ENCODE measurements around the gene CA5A.
"Not testable (repeated sequence)": the region's sequence is repeated elsewhere in the genome, so short reads cannot be mapped to it uniquely, and the experiment has no call there.

The CA5A gene

DNA sequence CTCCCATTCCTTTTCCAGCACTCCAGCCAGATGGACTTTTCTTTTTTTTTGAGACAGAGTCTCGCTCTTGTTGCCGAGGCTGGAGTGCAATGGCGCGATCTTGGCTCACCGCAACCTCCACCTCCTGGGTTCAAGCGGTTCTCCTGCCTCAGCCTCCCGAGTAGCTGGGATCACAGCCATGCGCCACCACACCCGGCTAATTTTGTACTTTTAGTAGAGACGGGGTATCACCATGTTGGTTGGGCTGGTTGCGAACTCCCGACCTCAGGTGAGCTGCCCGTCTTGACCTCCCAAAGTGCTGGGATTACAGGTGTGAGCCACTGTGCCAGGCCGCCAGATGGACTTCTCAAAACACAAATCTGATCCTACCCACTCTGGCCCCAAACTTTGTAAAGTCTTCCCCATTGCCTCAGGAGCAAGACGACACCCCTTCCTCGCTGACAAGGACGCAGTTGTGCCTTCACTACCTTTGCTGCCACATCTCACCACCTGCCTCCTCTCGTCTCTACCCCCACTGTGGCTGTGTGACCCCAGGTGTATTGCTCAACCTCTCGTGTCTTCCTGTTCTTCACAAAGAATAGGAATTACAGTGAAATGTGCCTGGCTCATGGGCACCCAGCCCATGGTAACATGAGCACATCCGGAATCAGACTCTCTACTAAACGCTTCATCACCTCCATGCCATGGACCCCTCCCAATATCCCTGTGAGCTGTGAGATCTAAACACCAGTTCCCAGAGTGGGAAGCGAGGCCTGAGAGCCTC lies 11.2 kb upstream of the CA5A start:
- no peak for DNase-seq

DNA sequence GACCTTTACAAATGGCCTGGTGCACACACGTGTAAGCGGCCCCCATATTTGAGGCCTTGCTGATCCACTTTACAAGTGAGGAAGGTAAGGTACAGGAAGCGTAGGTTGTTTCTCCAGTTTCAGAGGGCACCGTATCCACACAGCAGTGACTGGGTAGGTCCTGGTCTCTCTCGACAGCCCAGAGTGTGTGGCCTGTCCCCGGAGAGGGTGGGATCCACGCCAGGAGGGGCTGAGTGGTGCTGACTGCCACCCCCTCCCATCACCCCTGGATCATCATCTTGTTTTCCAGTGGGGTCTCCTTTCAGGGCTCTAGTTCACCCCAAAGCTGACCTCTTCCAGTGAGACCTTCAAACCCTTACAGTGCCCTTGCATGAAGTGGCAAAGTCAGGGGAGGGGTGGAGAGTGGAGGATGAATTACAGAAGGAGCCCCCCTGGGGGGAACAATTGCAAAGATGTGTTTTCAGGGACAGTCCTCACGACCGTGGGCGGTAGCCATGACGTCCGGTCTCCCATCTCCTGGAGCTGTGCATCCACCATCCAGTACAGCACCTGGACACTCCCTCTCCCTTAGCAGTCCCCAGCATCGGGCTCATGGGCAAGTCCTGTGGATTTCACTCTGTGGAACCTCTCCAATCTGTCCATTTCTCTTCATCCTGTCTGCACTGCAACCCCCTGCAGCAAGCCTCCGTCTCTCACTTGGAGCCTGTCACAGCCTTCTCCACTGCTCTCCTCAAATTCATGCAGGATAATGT lies 10.4 kb upstream of the CA5A start:
- DNase-seq = no peak

DNA sequence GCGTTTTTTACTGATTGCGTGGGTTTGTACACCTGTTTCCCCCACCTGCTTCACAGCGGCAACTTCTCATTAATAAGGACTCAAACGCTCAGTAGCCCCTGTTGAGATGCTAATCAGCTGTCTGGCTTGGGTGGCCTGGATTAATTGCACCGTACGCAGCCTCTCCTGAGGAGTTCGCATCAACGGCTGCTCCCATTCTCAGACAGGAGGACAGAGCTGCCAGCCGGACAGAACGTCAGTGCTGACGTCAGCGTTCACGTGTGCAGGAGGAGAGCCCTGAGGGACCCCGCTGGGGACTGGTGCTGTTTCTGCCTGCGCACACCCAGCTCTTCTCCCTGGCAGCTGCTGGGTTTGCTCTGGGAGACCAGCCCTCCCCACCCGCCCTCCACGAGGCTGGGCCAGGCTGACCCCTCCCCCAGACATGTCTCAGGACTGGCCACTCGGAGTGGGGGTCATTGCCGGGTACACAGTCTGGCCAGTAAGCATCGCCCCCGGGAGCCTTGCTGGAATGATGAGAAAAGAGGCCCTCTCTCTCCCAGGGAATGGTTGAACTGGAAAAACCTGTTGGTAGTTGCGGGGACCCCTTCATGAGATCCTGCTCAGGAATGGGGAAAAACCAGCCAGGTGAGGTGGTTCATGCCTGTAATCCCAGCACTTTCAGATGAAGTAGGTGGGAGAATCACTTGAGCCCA lies 9.2 kb upstream of the CA5A start:
- peak in 3 of 4 experiments; percentile 38 to 61 (median 53) for DNase-seq

DNA sequence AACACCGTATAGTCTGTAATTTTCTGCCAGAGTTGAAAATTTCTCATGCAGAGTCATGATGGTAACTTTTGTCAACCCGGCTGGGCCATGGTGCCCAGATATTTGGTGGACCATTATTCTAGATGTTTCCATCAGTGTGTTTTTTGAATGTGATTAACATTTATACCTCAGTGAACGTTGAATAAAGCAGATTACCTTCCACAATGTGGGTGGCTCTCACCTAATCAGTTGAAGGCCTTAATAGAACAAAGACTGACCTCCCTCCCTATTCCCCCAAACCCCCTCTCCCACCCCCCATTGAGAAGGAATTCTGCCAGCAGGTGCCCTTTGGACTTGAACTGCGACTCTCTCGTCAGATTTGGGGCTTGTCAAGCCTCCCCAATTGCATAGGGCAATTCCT lies 6.4 kb upstream of the CA5A start:
- DNase-seq = no peak

DNA sequence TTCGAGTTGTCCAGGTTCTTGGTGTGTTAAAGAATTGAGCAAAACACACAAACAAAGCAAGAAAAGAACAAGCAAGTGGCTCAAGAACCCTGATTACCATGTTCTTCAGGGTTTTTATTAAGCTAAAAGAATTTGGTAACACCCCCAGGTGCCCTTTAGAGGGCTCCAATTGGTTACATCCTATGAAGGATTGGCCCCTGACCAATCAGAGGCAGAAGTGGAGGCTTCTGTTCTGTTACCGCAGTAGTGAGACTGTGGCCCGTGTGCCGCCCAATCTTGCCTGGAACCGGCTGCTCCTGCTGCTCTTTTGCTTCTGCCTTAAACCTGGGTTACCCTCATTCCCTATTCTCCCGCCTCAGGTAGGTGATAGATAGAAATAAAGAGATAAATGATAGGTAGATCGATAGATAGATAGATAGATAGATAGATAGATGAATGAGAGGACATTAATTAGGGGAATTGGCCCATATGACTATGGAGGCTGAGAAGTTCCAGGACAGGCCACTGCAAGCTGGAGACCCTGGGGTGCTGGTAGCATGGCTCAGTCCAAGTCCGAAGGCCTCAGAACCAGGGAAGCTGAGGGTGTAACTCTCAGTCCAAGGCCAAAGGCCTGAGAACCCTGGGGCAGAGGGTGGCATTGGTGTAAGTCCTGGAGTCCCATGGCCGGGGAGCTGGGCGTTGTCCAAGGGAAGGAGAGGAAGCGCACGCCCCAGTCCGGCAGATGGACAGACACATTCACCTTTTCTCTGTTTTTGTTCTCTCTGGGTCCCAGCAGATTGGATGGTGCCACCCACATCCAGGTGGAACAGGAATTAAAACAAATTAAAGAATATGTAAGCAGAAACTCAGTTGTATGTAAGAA lies 3.5 kb upstream of the CA5A start:
- no peak for DNase-seq

DNA sequence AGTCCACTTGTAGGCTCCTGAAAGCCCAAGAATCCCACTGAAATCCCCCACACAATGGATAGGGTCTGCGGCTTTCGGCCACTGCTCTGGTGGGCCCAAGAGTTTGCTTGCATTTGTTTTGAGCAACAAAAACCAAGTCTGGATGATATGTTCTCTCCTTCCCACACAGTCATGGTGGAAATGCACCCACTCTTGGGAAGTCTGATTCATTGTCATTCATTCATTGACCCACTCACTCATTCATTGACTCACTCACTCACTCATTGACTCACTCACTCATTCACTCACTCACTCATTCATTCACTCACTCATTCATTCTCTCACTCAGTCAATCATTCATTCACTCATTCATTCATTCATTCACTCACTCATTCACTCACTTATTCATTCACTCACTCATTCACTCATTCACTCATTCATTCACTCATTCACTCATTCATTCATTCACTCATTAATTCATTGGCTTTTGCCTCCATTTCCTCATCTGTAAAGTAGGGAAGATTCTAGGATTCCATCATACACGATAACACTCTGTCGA lies 2.2 kb upstream of the CA5A start:
- no peak for DNase-seq

DNA sequence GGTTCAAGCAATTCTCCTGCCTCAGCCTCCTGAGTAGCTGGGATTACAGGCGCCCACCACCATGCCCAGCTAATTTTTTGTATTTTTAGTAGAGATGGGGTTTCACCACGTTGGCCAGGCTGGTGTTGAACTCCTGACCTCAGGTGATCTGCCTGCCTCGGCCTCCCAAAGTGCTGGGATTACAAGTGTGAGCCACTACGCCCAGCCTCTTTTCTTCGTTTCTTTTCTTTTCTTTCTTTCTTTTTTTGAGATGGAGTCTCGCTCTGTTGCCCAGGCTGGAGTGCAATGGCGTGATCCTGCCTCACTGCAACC lies 858 bp upstream of the CA5A start:
- not testable (repeated sequence) for DNase-seq

DNA sequence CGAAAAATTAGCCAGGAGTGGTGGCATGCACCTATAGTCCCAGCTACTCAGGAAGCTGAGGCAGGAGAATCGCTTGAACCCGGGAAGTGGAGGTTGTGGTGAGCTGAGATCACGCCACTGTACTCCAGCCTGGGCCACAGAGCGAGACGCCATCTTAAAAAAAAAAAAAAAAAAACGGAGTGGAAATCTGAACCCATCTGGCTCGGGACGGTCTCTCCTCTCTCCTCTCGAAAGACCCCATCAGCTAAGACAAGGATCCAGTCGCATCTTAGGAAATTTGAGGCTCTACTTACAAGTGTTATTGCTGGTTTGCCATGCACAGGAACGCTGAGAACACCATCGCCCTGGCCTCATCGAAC lies 334 bp downstream of the CA5A start:
- DNase-seq = not testable (repeated sequence)

DNA sequence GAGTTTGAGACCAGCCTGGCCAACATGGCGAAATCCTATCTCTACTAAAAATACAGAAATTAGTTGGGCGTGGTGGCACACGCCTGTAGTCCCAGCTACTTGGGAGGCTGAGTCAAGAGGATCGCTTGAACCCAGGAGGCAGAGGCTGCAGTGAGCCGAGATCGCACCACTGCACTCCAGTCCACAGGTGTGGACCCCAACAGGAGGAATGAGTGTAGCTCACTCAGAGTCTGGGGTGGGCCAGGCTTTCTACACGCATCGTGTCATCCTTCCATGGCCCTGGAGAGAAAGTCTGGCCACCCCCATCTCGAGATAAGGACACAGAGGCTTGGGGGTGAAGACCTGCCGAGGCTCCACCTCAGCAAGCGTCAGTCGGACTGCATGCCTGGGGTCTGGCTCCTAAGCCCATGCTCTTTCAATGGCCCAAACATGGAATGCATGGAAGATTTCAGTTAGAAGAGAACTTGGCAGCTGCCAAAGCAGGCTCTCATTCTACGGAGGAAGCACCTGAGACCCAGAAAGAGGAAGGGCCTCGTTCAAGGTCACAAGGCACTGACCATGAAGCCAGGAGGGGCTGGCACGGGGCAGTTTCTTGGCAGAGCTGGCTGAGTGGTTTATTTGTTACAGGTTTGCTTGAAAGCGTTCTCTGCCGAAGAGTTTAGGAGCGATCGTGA lies 1.4 kb downstream of the CA5A start:
- not testable (repeated sequence) for DNase-seq

DNA sequence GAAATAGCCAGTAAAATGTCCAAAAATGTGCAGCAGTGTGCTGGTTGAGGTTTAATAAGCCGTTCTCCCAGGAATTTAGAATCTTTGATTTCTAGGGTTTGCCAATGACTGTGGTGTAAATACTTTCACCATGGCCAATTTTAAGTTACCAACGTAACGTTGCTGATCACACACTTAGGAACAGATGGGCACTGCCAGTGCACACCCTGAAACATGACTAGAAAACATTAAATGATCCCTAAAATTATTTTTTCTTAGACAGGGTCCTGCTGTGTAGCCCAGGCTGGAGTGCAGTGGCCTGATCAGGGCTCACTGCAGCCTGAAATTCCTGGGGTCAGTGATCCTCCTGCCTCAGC lies 3.2 kb downstream of the CA5A start:
- no peak for DNase-seq

DNA sequence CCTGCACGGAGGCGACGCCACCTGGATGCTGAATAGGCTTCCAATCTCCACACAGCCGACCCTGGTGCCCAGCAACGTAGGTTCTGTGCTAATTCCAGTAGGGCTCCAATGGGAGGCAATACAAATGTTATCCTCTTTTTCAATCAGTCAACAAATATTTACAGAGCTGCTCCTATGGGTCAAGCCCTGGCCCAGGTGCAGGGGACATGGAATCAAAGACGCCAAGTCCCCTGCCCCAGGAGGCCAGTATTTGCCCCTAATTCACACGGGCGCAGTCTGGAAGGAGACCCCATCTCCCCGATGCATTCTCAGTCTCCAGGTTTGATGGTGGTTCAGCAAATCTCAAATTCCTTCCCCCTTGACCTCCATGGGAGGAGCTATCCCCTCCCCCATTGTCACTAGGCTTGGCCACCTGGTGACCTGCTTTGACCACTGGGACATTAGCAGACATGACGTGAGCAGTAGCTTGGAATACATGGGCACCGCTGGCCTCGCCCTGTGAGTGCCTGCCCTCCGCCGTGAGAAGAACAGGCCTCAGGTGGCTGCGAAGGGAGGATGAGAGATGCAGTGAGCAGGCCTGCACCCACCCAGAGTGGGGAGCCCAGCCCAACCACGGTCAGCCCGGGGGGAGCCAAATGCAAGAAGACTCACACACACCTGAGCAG lies 3.7 kb downstream of the CA5A start:
- not testable (repeated sequence) for DNase-seq

DNA sequence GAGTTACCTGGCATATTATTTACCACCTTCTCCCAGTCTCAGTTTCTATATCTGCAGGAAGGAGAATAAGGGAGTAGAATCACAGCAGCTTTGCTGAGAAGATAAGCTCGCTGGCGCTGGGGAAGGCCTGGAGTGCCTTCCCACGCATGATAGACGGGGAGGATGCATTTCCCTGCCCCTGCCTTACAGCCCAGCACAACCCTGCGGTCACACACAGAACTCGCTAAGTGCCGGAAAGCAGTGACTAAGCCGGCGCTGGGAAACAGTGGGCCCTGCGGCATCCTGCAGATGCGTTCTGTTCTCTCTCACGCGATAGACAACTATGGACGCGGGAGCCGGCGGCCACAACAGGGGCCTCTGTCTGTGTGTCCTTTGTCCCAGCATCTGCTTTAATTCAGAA lies 4.8 kb downstream of the CA5A start:
- DNase-seq = peak in 1 of 4 experiments; percentile 36

DNA sequence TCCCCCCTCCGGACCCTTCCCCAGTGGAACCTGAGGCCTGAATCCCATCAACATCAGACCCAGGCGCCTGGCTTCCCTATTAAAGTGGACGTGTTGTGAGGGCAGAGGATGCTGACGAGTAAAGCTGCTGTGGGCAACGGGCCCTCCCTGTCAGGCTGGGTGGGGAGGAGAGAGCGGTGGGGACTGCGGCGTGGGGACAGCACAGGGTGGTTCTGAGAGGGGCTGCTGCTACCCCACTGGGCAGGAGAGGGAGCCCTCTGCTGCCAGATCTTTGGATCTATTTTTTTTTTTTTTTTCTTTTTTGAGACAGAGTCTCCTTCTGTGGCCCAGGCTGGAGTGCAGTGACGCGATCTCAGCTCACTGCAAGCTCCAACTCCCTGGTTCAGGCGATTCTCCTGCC lies 5.9 kb downstream of the CA5A start:
- peak in 2 of 4 experiments; percentile 42 to 51 for DNase-seq

DNA sequence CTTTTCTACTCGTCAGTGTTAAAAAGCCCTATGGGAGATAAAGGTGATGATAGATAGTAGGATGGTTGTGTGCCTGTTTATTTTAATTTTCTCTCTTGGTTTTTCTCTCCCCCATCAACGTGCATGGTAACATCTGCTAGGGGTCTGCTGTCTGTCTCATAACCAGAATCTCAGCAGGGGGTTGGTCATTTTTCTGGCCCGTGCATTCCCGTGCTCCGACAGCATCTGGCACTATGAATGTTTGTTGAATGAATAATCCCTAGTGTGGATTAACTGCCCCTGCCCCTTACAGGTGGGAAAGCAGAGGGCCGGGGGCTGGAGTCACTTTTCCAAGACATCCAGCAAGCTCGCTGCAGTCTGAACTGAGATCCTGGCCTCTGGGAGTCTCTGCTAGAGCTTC lies 6.3 kb downstream of the CA5A start:
- DNase-seq = no peak

DNA sequence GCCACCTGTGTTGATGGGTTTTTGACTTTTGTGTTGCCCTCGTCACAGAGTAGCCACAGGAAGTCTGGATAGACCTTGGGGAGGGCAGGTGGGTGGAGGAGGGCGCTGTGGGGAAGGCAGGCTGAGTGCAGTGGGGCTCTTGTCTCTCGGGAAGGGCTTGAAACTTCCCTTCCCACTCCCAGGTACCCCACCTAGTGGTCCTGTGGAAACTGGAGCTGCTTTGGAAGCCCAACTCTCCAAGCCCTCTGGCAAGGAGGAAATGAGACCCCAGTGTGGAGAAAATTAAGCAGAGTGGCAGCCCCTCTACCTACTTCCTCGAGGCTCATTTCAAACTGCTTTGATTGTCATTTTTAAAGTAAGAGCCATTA lies 9.2 kb downstream of the CA5A start:
- DNase-seq = no peak

DNA sequence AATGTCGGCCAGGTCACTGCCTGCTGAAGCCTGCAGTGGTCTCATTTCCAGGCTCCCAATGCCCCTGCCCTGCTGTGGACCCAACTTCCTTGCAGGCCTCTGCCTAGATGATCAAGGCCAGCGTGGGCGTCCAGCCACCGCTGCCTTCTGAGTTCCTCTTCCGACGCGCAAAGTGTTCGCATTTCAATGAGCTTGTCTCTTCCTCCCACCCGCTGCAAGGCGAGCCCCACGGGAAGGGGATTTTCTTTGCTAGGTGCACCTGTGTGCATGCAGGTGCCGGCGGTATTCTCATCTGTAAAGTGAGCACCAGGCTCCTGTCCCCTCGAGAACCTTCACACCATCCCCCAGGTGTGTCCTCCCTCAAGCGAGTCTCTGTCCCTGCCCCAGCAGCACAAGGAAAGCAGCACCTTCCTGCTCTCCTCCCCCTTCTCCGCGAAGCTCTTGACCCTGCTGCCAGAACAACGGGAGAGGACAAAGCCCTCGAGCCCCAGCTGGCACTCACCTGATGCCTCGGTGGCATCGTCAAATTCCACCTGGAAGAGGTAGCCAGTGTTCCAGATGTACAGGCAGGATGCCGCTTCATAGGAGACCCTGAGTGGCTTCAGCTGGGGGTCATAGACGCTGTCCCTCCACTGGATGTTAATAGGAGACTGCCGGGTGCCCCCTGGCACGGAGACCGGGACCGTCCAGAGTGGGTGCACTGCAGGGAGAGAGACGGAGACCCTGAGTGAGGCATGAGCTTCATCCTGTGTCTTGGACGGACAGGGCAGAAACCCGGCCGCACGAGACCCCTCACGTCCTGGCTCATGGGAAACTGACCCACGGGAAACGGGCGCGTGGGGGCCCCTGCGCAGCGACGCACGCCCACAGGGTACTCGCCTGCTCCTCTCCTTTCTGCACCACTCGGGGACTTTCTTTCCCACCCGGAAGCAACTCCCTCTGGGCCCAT lies 9.8 kb downstream of the CA5A start:
- DNase-seq = peak; percentile 90 to 96 (median 94)

DNA sequence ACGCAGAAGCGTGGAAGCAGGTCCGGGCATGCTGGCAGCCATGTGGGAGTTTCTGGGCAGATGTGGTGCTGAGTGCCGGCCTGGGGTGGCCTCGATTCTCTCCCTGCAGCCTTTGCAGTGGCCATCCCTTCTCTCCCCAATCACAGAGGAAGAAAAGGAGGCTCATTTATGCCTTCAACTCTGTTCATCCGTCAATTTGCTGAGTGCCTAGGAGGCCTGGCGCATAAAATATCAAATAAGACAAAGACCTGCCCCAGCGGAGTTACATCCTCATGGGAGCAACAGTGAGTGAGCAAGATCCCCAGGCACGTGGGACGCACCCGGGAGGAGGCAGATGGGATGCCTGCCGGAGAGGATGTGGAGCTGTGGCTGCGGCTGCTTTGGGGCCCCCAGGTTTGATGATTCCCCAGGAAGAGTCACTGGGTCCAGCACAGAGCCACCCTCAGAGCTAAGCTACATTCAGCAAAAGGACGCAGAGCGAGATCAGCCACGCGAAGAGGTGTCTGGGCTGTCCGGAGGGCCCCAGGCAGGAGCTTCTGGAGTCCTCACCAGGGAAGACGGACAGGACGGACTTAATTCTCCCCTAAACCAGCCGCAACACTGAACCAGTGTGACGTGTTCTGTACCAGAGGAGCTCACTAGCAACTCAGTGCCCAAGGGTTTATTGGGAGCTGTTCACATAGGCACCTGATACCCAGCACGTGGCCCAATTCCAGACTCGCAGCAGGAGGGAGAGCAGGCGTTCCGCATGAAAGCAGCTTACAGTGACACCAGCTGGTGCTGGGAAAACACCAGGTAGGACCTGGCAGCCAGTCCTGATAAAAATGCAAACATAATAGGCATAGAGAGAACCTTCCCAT lies 11.3 kb downstream of the CA5A start:
- no peak for DNase-seq

DNA sequence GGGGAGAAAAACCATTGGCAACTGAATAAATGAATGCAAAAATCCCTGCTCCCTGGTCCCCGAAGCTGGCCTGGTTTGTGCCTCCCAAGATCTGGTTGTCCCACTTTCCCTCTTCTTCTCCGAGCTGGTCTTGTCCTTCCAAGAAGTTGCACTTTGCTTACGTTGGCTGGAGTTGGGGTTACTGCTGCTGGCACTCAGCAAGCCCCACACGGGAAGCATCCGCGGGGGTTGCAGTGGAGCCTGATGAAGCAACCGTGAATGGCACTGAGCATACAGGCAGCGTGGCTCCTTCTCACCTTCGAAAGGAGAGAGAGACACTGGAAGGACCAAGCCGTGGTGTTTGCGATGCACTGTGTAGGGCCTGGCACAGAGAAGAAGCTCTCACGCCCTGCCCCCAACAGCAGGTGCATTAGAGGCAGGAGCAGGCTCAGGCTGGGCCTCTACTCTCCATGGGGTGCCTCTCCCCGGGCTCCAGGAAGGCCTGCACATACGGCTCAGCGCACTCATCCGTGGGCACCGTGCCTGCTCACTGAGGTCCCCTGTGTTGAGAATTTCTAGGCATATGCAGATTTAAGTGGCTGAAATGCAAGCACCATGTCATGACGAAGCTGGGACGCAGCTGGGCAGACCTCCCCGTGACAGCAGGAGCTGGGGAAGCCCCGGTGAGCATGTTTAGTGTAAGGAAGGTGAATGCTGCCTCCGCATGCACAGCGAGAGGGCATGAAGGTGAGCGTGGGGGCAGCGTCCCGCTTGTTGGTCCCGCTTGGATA lies 12.1 kb downstream of the CA5A start:
- DNase-seq = no peak
